ENCODE results near the gene UBXN7. TPM values are rescaled to one million over a fixed set of nuclear protein-coding genes. Genes with fewer than 3 reads are reported as not detected.
"Not testable (repeated sequence)": the region's sequence is repeated elsewhere in the genome, so short reads cannot be mapped to it uniquely, and the experiment has no call there.

Gene UBXN7
- total RNA-seq, 2 experiments from 2014 or later = 51.1 to 63.0 TPM

DNA sequence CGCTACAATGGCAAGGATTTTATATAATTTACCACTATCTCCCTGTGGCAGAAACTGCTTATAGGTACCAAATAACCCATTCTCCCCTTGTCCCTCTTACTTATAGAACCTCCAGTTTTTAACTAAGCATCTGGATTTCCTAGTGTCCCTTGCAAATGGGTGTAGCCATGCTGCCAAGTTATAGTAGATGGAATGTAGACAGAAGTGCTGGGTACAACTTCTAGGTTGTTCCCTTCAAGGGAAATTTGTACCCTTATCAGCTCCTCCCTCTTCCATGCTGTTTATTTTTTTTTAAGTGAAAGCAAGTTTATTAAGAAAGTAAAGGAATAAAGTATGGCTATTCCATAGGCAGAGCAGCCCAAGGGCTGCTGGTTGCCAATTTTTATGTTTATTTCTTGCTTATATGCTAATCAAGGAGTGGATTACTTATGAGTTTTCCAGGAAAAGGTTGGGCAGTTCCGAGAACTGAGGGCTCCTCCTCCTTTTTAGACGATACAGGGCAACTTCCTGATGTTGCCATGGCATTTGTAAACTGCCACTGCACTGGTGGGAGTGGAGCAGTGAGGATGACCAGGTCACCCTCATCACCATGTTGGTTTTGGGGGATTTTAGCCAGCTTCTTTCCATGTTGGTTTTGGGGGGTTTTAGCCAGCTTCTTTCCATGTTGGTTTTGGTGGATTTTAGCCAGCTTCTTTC lies 53.9 kb downstream of the UBXN7 start:
- POLR2A ChIA-PET = no interaction called here
- CTCF ChIA-PET = no interaction called here

- CTCF ChIA-PET = no interaction called here
- POLR2A ChIA-PET = no interaction called here
Observed at GRCh38 chr3:196377321-196377720, 54.9 kb downstream of the UBXN7 start.

- POLR2A ChIA-PET = no interaction called here
- CTCF ChIA-PET = no interaction called here
Observed at GRCh38 chr3:196365736-196366135, 66.5 kb downstream of the UBXN7 start.

DNA sequence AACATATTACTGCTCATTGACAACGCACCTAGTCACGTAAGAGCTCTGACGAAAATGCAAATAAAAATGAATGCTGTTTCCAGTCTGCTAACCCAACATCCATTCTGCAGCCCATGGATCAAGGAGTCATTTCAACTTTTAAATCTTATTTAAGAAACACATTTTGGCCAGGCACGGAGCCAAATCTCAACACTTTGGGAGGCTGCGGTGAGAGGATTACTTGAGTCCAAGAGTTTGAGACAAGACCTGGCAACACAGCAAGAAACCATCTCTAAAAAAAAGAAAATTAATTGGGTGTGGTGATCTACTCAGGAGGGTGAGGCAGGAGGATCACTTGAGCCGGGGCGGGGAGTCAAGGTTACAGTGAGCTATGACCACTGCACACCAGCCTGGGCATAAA lies 71.6 kb downstream of the UBXN7 start:
- CTCF ChIA-PET = no interaction called here
- POLR2A ChIA-PET = no interaction called here

GRCh38 chr3:196358540-196358939 lies 73.7 kb downstream of the UBXN7 start:
- POLR2A ChIA-PET, CTCF ChIA-PET: not testable (repeated sequence)

GRCh38 chr3:196357905-196358304 lies 74.3 kb downstream of the UBXN7 start:
- POLR2A ChIA-PET = no interaction called here
- CTCF ChIA-PET = interaction anchor here (0.6 kb wide), 2 partner anchors 86 to 502 kb away, joined by 3 read pairs; no protein-coding TSS in a partner anchor

- POLR2A ChIA-PET = no interaction called here
- CTCF ChIA-PET = interaction anchor here (0.6 to 1.2 kb wide), 2 partner anchors 37 to 1144 kb away, joined by 3 read pairs; no protein-coding TSS in a partner anchor
Observed at GRCh38 chr3:196356556-196356955, 75.7 kb downstream of the UBXN7 start.

GRCh38 chr3:196355668-196356067 lies 76.6 kb downstream of the UBXN7 start:
- CTCF ChIA-PET = no interaction called here

GRCh38 chr3:196354132-196354531 lies 78.1 kb downstream of the UBXN7 start:
- ChIA-PET POLR2A (no interaction called here), CTCF (no interaction called here)

More at GRCh38 chr3:196355668-196356067, 76.6 kb downstream of the UBXN7 start:
- POLR2A ChIA-PET = interaction anchor here (0.5 kb wide), 1 partner anchor 66 kb away, joined by 3 read pairs; no protein-coding TSS in a partner anchor

GRCh38 chr3:196351541-196351940 lies 80.7 kb downstream of the UBXN7 start:
- ChIA-PET CTCF (no interaction called here), POLR2A (no interaction called here)

DNA sequence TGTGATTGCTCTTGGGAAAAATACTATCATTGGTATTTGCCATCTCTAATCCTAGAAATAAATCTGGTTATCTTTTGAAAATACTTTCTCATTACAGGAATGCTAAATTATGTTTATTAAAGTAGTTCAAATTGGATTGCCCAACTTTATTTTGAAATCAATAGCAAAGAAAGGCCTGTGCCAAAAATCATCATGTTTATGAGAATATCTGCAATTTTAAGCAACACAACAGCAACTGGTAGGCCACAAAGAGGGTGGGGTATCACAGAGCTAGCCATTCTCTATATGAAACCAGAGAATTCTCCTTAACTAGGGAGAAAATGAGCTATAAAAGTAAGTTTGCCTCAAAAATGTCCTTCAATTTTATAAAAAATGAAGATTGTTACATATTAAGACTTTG lies 82.2 kb downstream of the UBXN7 start:
- ChIA-PET CTCF (no interaction called here), POLR2A (no interaction called here)

GRCh38 chr3:196348698-196349097 lies 83.5 kb downstream of the UBXN7 start:
- ChIA-PET CTCF (no interaction called here), POLR2A (no interaction called here)

DNA sequence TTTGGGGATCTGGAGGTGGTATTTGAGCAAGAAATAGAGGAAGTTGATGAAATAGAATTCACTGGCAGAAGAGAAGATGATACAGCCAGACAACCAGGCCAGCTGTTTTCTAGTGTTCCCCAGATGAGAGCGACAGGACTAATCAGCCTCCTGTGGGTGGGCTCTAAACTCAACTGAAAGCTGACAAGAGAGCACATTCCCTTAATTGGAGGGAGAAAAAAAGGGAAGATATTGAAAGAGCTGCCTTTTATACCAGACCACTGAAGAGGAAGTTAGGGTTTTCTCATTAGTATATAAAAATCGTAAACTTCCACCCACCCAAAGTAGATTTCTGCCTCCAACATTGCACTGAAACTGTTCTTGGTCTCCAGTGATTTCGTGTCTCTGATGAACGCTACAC lies 87.6 kb downstream of the UBXN7 start:
- POLR2A ChIA-PET = no interaction called here
- CTCF ChIA-PET = interaction anchor here (0.6 kb wide), 1 partner anchor 9 kb away, joined by 4 read pairs; no protein-coding TSS in a partner anchor

DNA sequence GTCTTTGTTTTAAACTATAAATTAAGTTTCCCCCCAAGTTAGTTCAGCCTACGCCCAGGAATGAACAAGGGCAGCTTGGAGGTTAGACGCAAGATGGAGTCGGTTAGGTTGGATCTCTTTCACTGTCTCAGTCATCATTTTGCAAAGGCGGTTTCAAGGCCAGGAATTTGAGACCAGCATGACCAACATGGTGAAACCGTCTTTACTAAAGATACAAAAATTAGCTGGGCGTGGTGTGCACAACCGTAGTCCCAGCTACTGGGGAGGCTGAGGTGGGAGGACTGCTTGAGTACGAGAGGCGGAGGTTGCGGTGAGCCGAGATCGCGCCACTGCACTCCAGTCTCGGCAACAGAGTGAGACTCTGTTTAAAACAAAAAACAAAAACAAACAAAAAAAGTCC lies 88.3 kb downstream of the UBXN7 start:
- CTCF ChIA-PET, POLR2A ChIA-PET: not testable (repeated sequence)

DNA sequence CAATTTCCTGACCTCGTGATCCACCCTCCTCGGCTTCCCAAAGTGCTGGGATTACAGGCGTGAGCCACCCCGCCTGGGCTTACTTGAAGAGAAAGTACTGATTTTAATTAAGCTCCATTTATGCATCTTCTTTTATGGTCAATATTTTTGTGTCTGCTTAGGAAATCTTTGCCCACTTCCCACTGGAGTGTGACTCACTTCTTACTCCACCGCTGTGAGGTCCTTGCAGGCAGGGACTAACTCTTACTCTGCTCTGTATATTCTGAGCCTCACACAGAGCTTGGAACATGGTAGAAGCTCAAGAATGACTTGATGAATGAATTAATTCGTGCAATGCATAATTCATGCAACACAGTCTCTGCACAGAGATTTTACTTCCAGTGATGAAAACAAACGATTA lies 91.1 kb downstream of the UBXN7 start:
- ChIA-PET POLR2A (no interaction called here), CTCF (no interaction called here)

GRCh38 chr3:196340466-196340865 lies 91.8 kb downstream of the UBXN7 start:
- ChIA-PET CTCF (no interaction called here), POLR2A (no interaction called here)

- CTCF ChIA-PET = no interaction called here
Observed at GRCh38 chr3:196339493-196340254, 92.6 kb downstream of the UBXN7 start.

DNA sequence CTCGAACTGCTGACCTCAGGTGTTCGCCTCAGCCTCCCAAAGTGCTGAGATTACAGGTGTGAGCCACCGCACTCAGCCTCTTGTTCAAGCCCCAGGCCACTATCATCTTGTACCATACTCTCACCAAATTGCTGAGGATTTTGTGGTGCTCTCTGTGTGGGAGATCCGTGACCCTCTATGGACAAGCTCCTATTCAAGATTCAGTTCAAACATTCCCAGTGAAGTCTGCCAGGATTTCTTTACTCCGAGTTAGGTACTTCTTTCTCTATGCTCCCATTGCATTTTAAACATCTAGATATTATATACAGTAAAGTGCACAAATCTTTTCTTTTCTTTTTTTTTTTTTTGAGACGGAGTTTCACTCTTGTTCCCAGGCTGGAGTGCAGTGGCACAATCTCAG lies 93.2 kb downstream of the UBXN7 start:
- ChIA-PET CTCF (interaction anchor here (0.7 kb wide), 2 partner anchors 80 to 690 kb away, joined by 3 to 5 read pairs; partner anchors contain the start of gene MELTF), POLR2A (no interaction called here)

More at GRCh38 chr3:196339493-196340254, 92.6 kb downstream of the UBXN7 start:
- POLR2A ChIA-PET = no interaction called here

GRCh38 chr3:196336319-196337145 lies 95.7 kb downstream of the UBXN7 start:
- ChIA-PET POLR2A (no interaction called here), CTCF (interaction anchor here (0.7 kb wide), 1 partner anchor 35 kb away, joined by 5 read pairs; no protein-coding TSS in a partner anchor)

- CTCF ChIA-PET = no interaction called here
- POLR2A ChIA-PET = no interaction called here
Observed at GRCh38 chr3:196335503-196335948, 96.7 kb downstream of the UBXN7 start.

All from activated CD8-positive, alpha-beta memory T cell treated with anti-CD3 and anti-CD28 coated beads for 36 hours (primary cell).